CD4-positive, alpha-beta T cell treated with Interleukin-17A for 4 hours (primary cell): ENCODE measurements around the gene SRD5A3.

Source experiments
- DNase-seq: peaks from one replicate; pipeline ENCODE4 v3.0.0-alpha.2; 2020; ENCODE audit warnings: mixed read lengths

SRD5A3 gene

DNA sequence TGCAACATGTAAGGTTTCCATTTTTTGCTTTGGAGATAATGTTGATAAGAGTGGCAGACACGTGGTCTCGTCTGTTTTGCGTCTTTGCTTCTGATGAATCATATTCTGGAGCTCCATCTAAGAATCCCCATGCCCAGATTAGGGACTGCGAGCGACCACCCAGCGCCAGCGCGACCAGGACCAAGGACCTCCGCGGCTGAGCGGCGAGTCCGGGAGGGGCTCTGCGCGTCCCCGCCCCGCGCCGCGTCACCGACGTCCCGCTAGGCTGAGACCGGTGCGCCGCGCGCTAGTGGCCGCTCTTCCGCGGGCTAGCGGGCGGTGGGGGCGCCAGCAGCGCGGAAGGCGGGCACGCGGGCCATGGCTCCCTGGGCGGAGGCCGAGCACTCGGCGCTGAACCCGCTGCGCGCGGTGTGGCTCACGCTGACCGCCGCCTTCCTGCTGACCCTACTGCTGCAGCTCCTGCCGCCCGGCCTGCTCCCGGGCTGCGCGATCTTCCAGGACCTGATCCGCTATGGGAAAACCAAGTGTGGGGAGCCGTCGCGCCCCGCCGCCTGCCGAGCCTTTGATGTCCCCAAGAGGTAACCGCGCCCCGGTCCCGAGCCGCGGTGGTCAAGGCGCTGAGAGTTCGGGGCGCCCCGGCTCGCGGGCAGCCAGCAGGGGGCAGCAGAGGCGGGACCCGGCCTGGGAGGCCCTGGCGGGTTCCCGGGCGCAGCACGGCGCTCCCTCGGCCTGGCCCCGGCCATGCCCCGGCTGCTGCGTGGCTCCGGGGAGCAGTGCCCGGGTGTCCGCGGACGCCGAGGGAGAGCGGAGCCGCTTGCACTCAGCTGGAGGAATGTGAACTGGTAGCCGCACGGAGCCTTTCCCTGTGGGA is at the start of gene SRD5A3:
Gene SRD5A3 (plus strand): TSS at position 263 of the 871 bp plus-strand sequence. CDS start 95 bp downstream, at position 358.
- peak; percentile 86 for DNase-seq

DNA sequence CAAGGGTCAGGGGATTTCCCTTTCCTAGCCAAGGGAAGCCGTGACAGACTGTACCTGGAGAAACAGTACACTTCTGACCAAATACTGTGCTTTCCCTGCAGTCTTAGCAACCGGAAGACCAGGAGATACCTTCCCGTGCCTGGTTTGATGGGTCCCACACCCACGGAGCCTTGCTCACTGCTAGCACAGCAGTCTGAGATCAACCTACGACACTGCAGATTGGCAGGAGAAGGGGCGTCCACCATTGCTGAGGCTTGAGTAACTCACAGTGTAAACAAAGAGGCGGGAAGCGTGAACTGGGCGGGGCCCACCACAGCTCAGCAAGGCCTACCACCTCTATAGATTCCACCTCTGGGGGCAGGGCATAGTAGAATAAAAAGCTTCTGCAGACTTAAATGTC is 48.7 kb upstream of the SRD5A3 start:
- DNase-seq: no peak

DNA sequence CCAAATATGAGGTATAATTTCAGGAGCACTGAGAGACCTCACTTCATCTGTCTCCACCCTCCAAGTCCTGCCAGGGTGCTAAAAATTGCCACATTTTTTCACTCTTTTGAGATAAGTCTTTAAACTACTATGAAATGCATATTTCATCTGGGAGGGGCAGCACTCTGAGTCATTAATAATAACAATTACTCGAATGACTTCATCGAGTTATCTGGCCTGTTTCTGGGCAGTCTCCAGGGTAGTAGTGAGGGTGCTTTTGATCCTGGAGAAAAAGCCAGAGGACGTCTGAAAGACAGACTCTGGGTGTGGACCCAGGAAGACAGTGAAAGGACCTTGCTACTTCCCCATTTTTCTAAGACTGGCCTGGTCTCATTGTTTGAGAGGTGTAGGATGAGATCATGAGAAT is 42.3 kb upstream of the SRD5A3 start:
- no peak for DNase-seq

DNA sequence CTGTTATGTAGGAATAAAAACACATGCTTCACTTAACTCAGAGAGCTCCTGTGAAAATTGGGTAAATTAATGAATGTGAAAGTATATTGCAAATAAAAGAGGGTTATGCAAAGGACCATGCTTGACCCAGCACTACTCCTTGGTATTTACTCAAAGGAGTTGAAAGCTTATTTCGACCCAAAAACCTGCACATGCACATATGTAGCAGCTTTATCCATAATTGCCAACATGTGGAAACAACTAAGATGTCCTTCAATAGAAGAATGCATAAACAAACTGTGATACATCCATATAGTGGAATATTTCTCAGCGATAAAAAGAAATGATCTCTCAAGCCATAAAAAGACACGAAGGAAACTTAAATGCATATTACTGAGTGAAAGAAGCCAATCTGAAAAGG is 41.7 kb upstream of the SRD5A3 start:
- no peak for DNase-seq

DNA sequence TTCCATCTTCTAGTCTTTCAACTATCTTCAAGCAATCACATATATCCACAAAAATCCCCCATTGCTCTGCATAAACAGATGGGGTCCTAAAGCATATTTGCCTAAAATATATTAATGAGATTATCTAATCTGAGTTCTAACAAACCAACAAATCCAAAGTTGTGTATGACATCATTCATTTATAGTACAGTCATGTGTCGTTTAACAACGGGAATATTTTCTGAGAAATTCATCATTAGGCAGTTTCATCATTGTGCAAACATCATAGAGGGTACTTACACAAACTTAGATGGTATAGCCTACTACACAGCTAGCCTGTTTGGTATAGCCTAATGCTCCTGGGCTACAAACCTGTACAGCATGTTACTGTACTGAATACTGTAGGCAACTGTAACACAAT is 38.0 kb upstream of the SRD5A3 start:
- no peak for DNase-seq

DNA sequence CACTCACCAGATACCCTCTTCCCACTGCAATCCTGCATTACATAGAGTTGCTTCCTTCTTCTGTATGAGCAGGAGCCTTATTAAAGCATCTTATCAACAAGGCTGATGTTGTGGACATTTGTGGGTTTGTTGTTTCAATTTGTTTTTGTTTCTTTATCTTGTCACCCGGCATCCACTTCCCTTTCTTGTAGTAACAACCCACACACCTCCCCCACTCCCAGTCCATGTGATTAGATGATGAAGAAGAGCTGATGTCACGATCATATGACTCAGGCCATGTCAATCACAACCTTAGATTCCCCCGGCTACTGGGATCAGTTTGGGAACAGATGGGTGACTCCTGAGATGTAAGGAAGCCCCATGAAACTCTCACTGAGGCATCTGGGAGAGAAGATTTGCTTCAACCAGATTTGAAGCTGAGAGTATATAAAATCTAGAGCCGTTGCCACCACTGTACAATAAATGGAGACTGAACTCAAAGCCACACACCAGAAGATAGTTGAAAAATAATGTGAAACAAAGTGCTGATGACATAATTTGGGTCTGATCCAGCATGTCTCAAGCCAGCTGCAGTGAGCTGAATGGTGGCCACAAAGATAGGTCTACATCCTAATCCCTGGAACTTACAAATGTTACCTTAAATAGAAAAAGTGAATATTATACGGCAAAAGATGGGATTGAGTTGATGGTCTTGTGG is 34.1 kb upstream of the SRD5A3 start:
- no peak for DNase-seq

DNA sequence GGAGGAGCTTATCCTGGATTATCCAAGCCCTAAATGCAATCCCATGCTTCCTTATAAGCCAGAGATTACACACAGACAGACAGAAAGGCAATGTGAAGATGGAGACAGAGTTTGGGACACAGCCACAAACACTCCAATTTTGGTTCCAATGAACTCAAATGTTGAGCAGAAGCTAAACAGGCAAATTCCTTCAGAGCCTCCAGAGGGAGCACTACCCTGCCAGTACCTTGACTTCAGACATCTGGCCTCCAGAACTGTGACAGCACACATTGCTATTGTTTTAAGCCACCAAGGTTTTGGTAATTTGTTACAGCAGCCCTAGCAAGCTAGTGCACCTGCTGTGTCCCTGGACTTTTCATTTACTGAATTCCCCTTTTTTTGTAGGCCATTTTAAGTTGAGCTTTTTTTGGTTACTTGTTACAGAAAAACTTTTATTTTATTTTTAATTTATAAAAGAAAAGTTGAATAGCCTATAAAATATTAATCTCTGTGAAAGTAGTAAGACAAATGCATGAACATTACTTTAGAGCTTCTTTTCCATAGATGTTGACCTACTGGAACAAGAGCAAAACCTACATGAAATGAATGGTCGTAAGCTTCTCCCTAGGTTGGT is 33.4 kb upstream of the SRD5A3 start:
- DNase-seq: peak; percentile 47

DNA sequence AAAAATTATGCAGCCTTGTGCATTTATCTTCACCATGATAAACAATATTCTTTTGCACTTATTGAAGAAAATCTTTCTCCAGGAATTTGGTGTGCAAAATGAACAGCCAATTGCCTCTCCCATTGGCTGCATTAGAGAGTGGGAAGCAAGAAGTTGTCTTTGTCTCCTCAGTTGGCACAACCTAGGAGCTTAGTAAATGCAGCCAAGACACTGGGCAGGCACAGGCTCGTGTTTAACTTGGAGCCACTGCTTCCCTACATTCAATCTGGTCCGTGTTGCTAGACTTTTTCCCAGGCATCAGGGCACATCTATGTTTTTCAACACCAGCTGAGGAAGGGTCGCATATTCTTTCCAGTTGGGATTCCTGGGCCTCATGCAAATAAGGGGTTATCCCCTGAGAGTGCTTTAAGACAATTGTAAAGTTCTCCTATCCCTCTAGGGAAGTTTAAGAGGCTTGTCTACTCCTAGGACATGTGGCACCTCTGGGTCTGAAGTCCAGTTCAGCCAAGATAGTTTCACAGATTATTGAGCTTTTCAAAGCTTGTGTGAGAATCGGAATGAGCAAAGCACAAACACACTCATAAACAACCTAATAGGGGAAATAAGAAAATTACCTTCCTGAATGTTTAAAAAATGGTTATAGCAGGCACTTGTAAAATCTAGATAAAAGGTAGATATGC is 31.8 kb upstream of the SRD5A3 start:
- DNase-seq: no peak

DNA sequence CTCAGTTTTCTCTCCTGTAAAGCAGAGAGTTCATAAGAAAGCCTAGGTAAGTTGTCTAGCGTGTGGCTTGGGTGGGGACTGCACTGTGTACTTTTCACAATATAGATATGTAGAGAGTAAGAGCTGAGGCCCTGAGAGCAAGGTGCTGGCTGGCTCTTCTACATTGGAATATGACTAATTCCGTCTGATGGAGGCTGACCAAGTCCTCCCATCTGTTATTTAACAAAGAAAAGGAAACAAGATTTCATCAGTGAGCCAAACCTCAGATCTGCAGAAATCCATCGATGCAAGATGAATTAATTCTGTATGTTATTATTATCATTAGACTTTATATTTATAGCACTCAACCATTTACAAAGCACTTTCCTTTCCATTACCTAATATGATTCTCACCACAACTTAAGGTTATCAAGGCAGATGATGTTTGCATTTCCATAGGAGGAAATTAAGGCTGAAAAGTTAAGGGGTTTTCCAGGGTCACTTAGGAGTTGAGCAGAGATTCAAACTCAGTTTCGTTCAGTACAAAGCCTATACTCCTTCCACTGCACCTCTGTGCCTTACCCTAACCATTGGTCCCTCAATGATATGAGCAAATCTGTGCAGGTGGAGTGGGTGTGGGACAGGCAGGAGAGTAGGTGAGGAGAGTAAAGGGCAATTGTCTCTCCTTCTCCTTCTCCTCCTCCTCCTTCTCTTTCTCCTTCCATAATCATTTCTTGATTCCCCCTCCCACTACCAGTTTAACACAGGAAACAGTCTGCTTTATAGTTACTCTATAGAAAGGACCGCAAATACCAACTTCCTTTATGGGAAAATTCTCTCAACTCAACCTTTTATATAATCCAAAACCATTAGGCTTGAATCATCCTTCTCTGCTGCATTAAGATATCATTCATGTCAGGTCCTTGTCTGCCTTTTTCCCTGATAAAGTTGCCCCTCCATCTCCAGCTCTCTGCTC is 27.6 kb upstream of the SRD5A3 start:
- no peak for DNase-seq

DNA sequence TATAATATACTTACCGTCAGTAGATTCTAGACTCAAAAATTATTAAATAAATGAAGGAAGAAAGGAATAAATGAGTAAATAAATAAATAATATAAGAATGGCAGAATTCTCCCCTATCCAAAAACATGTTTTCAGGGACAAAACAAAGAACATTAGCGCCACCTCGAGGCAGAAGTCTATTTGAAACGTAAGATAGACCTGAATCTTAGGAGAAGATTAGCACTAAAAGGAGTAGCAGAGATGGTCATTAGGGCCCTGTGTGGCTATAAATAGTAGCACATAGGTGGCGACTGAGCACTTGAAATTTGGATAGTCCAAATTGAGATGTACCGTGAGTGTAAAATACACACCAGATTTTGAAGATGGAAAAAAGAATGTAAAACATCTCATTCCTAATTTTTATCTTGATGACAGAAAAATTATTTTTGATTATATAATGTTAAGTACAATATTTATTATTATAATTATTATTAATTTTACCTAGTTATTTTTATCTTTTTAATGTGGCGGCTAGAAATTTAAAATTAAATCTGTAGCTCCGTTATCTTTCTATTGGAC is 24.3 kb upstream of the SRD5A3 start:
- peak; percentile 53 for DNase-seq

DNA sequence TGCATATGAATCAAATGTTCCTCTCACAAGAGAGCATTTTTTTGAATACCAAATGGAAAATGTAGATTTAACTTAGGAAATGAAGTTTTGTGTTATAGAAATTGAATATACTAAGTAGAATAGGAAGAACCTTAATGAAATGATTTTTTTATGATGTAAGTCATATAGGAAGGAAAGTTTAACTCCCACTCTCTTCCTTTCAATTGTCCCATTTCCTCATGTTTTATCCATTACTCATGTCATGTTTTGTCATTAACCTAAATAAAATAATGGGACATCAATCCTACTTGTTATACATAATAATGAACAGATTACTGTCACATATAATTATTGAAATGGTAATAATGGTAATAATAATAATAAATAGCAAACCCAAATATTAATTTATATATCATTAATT is 22.7 kb upstream of the SRD5A3 start:
- DNase-seq: no peak

DNA sequence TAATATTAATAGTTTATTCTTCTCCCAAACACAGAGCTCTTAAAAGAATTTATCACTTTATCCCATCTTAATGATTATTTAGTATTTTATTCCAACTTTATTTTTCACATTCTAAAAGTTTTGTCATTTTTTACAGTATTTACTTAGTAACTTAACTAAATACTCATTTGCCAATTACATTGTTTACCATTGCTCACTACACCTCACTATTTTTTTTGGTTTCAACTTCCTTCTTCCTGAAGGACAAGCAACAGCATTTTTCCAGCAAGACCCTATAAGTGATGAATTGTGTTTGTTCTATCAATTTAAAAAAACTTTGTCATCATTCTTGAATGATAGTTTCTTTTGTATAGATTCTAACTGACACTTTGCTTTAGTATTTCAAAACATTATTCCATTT is 19.4 kb upstream of the SRD5A3 start:
- no peak for DNase-seq

DNA sequence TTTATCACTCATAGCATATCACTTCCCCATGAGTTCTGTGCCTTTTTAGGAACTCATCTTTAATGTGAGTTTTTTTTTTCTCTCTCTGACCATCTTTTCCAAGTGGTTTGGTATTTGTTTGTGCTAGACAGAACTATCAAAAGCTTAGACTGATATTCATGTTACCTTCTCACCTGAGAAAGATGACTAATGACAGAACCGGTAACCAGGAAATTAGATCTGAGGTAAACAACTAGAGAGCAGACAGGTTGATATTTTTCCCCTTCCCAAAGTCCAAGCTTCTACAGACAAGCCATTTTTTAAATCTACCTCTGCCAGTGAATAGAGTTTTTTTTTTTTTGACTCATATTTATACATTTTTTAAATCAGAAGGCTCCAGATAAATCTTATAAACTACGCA is 17.0 kb upstream of the SRD5A3 start:
- no peak for DNase-seq

DNA sequence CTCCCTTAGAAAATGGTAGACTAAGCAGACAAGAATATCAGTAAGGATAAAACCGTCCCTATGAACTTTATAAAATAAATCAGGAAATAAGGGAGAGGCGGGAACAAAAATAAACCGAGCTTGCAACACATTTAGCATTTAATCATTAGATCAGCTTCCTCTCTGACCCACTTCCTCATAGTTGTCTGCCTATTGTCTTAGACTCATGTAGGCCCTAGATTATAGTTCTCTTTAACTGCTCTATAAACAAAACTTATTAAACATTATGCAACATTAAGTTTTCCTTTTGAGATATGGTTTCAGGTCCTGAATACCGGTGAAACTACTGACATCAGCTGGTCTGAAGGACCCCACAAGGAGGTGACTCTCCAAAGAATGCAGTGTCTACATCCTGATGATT is 15.8 kb upstream of the SRD5A3 start:
- no peak for DNase-seq

DNA sequence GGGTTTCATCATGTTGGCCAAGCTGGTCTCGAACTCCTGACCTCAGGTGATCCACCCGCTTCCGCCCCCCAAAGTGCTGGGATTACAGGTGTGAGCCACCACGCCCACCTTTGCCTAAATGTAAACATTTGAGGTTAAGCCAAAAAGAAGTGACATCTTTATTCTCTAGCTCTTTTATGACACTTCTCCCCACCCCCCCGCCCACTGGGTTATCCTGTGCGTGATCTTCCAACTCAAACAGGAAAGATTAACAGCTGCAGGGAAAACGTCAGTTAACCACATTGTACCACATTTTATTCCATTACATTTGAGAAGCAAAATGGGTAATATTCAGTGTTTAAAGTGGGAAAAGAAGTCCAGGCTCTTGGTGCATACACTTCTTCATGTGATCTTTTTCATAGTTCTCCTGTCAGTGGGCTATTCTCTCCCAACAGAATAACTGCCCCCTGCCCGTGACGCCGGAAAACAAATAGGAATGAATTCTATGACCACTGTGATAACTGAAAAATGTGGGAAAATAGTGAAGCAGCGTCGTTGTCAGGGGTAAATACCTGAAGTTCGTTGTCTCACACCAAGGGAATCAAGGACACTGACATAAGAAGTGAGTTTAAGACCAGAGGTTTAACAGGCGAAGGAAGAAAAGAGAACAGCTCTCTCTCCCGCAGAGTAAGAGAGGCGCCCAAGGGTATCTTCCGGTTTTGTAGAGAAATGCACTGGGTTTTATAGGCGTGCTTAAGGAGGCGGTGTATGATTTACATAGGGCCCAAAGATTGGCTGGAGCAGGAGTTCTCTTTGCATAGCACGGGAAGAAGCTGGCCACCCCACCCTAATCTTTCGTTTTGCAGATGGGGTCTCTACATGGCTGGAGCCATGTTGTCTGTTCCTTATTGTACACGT is 9.7 kb upstream of the SRD5A3 start:
- DNase-seq: peak; percentile 7

DNA sequence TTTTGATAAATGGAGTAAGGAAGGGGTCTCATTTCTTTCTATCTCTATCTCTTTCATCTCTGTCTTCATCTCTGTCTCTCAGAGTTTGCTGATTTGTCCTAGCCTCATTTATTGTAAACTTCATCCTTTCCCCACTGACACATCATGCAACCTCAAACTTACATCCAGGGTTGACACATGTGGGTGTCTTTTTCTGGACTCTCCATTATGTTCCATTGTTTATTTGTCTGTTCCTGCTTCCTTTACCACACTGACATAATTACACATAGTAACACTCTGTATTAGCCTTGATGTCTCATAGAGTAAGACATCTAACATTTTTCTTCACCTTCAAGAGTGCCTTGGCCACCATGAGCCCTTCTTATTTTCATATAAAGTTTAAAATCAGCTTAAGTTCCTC is 8.1 kb upstream of the SRD5A3 start:
- DNase-seq: no peak

DNA sequence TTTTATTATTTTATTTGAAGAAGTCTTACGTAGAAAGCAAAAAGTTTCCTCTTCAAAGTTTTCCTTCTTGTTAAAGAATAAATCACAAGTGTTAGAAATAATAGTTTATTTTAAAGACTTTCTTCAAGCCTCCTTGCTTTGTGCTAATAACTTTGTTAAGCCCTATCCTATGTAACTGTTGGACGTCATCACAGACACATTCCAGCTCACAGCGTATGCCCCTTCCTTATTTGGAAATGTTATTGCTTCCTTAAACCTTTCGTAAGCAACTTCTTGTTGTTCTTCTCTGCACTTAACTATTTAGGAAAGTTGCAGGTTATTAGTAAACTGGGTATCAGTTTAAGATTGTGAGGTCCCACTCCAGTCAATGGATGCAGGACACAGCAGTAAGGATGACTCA is 7.6 kb upstream of the SRD5A3 start:
- no peak for DNase-seq

DNA sequence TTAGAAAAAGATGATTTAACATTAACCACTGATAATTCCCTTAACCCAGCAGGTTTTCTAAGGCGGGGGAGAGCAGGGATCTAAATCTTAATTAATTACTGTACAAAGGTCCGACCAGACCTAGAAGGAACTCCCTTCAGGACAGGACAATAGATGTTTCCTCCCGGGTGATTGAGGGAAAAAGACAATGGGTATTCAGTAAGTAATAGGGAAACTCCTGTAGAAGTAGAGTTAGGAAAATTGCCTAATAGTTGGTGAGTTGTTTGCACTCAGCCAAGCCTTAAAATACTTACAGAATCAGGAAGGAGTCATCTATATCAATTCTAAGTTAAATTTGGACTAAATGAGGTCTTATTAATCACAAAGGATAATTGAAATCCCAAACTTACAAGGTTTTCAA is 5.8 kb upstream of the SRD5A3 start:
- no peak for DNase-seq

DNA sequence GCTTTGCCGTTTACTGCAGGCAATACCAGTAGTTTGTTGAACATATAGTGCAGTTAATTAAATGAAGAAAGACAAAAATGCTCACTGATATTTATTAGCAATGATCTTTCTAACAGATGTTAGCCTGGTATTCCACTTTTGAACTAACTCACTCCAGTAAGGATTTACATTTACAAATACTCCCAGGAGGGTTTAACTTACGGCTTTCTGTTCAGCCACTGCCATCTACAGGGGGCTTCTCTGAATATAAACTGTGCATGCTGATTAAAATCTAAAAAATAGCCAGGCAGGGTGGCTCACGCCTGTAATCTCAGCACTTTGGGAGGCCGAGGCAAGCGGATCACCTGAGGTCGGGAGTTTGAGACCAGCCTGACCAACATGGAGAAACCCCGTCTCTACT is 2.2 kb upstream of the SRD5A3 start:
- no peak for DNase-seq

DNA sequence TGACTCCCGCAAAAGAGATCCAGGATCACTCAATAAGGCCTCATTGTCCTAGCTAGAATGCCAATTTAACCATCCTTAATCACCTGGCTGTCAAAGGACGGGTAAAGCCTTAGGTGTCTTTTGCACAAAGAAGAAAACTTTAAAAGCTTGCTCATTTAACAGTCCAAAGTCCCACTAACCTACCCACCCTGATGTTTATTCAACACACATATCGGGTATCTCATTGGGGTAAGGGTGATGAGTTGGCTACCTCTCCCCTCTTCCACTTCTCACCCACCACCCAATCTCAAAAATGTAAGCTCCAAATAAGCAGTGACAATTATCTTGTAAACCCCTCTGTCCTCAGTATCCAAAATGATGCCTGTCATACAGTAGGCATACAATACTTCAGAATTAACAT is 988 bp upstream of the SRD5A3 start:
- no peak for DNase-seq

DNA sequence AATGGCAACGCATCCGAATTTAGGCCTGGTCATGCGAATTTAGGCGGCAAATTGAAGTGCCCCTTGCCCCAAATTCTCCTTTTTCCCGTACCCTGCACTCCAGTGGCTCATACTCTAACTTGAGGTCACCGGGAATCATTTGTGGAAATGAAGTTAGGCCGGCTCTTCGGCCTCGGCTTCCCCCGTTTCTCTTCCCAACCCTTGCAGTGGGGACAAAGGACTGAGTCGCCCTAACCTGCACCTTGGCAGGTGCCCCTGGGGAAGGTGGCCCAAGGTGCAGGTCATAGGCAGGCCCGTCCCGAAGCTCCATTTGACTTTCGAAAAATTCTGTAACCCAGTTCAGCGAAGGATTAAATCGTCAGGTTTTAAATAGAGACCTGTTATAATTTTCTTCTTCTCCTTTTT is 811 bp downstream of the SRD5A3 start:
- DNase-seq: no peak
